AG10803 (cell line): ENCODE measurements around the gene ANO9.

Source experiments
- DNase-seq: peaks from one replicate; pipeline ENCODE4 v3.0.0; 2010; ENCODE audit warnings: low read depth
- H3K4me3 ChIP-seq: 2 replicates; pipeline ENCODE4 v1.5.1; 2011; ENCODE audit warnings: mild to moderate bottlenecking, low read length, control low read depth
- CTCF ChIP-seq: conservative IDR thresholded peaks from 2 replicates; pipeline ENCODE4 v1.5.1; 2011; ENCODE audit warnings: mild to moderate bottlenecking, low read length, control low read depth, inconsistent platforms

The ANO9 gene

GRCh38 chr11:441418-442274, at the start of gene ANO9:
TSS of gene ANO9 (minus strand) at chr11:442011. CDS start at chr11:441926, 85 bp downstream.
- H3K4me3 ChIP-seq = no peak within 1 kb of the TSS
- TF ChIP-seq CTCF = no peak
- DNase-seq = no peak

GRCh38 chr11:491358-491757, 49.5 kb upstream of the ANO9 start:
- no peak for DNase-seq
- H3K4me3 ChIP-seq = no peak overlapping the region
- TF ChIP-seq CTCF = no peak

GRCh38 chr11:490930-491260, 49.1 kb upstream of the ANO9 start:
- DNase-seq = no peak
- H3K4me3 ChIP-seq = no peak overlapping the region
- TF ChIP-seq CTCF = no peak

GRCh38 chr11:490186-490929, 48.5 kb upstream of the ANO9 start:
- no peak for DNase-seq
- no peak for TF ChIP-seq CTCF
- H3K4me3 ChIP-seq = no peak overlapping the region

GRCh38 chr11:489610-490185, 47.9 kb upstream of the ANO9 start:
- no peak overlapping the region for H3K4me3 ChIP-seq
- TF ChIP-seq CTCF = no peak
- no peak for DNase-seq

- no peak overlapping the region for H3K4me3 ChIP-seq
- TF ChIP-seq CTCF = no peak
- no peak for DNase-seq
Measured at GRCh38 chr11:488992-489391, 47.2 kb upstream of the ANO9 start.

- H3K4me3 ChIP-seq = no peak overlapping the region
- no peak for DNase-seq
- no peak for TF ChIP-seq CTCF
Measured at GRCh38 chr11:488579-488978, 46.8 kb upstream of the ANO9 start.
